H9 (cell line): Measurements from ENCODE around the gene SRF. TPM values are rescaled to one million over a fixed set of nuclear protein-coding genes. Genes with fewer than 3 reads are reported as not detected.

Experiments
- DNase-seq: peaks from one replicate; pipeline ENCODE4 v3.0.0-alpha.2; 2017
- H2AFZ ChIP-seq: one replicate; pipeline ENCODE4 v1.6.1; 2013; ENCODE audit warnings: mild to moderate bottlenecking, low read length, control low read depth, moderate library complexity
- H2AK5ac ChIP-seq: 2 replicates; pipeline ENCODE4 v1.6.1; 2013; ENCODE audit warnings: low read length, control low read depth, mixed read lengths; ENCODE audit not compliant: insufficient read length
- H2BK120ac ChIP-seq: one replicate; pipeline ENCODE4 v1.6.1; 2013; ENCODE audit warnings: low read depth, mild to moderate bottlenecking, low read length, control low read depth, inconsistent platforms; ENCODE audit not compliant: poor library complexity, severe bottlenecking
- H2BK12ac ChIP-seq: 2 replicates; pipeline ENCODE4 v1.6.1; 2013; ENCODE audit warnings: low read length, control low read depth, mixed read lengths, low read depth; ENCODE audit not compliant: insufficient read length
- H2BK15ac ChIP-seq: 2 replicates; pipeline ENCODE4 v1.6.1; 2013; ENCODE audit warnings: low read depth, low read length, control low read depth
- H2BK20ac ChIP-seq: one replicate; pipeline ENCODE4 v1.6.1; 2013; ENCODE audit warnings: low read depth, mild to moderate bottlenecking, low read length, control low read depth, inconsistent platforms; ENCODE audit not compliant: poor library complexity, severe bottlenecking
- H2BK5ac ChIP-seq: 2 replicates; pipeline ENCODE4 v1.6.1; 2013; ENCODE audit warnings: low read length, control low read depth, mixed read lengths; ENCODE audit not compliant: insufficient read length
- H3K14ac ChIP-seq: 2 replicates; pipeline ENCODE4 v1.6.1; 2013; ENCODE audit warnings: low read length, control low read depth; ENCODE audit not compliant: insufficient read depth
- H3K18ac ChIP-seq: 2 replicates; pipeline ENCODE4 v1.6.1; 2013; ENCODE audit warnings: low read depth, mild to moderate bottlenecking, mixed read lengths, low read length, control low read depth; ENCODE audit not compliant: insufficient read length
- H3K23ac ChIP-seq: 2 replicates; pipeline ENCODE4 v1.6.1; 2013; ENCODE audit warnings: low read length, control low read depth, mixed read lengths, low read depth; ENCODE audit not compliant: insufficient read length
- H3K23me2 ChIP-seq: 2 replicates; pipeline ENCODE4 v1.6.1; 2013; ENCODE audit warnings: low read depth, mild to moderate bottlenecking, mixed read lengths, low read length, control low read depth; ENCODE audit not compliant: insufficient read length, poor library complexity, severe bottlenecking
- H3K27ac ChIP-seq: 2 replicates; pipeline ENCODE4 v1.5.1; 2013; ENCODE audit warnings: low read length, control low read depth, mixed read lengths, low read depth; ENCODE audit not compliant: insufficient read length
- H3K27me3 ChIP-seq: 2 replicates; pipeline ENCODE4 v1.6.1; 2013; ENCODE audit warnings: low read length, control low read depth, inconsistent platforms; ENCODE audit not compliant: insufficient read depth
- H3K4ac ChIP-seq: 2 replicates; pipeline ENCODE4 v1.6.1; 2013; ENCODE audit warnings: low read depth, mild to moderate bottlenecking, control low read depth, inconsistent platforms, low read length, moderate library complexity
- H3K4me1 ChIP-seq: 2 replicates; pipeline ENCODE4 v1.6.1; 2013; ENCODE audit warnings: low read length, control low read depth, inconsistent platforms; ENCODE audit not compliant: insufficient read depth
- H3K4me2 ChIP-seq: 2 replicates; pipeline ENCODE4 v1.6.1; 2013; ENCODE audit warnings: low read length, control low read depth, mixed read lengths; ENCODE audit not compliant: insufficient read length, insufficient read depth
- H3K56ac ChIP-seq: 2 replicates; pipeline ENCODE4 v1.6.1; 2013; ENCODE audit warnings: low read depth, mild to moderate bottlenecking, mixed read lengths, low read length, control low read depth; ENCODE audit not compliant: insufficient read length
- H3K79me1 ChIP-seq: 2 replicates; pipeline ENCODE4 v1.6.1; 2013; ENCODE audit warnings: low read depth, mild to moderate bottlenecking, moderate library complexity, low read length, control low read depth, inconsistent platforms; ENCODE audit not compliant: insufficient read depth, poor library complexity, severe bottlenecking
- H3K79me2 ChIP-seq: 2 replicates; pipeline ENCODE4 v1.6.1; 2013; ENCODE audit warnings: low read length, control low read depth, inconsistent platforms; ENCODE audit not compliant: insufficient read depth
- H3K9ac ChIP-seq: 2 replicates; pipeline ENCODE4 v1.6.1; 2013; ENCODE audit warnings: low read length, control low read depth, mixed read lengths; ENCODE audit not compliant: insufficient read length; ENCODE audit errors: extremely low read depth
- H3K9me3 ChIP-seq: one replicate; pipeline ENCODE4 v1.6.1; 2013; ENCODE audit warnings: low read depth, low read length, inconsistent platforms; ENCODE audit not compliant: control insufficient read depth
- H3T11ph ChIP-seq: one replicate; pipeline ENCODE4 v1.6.1; 2013; ENCODE audit warnings: mild to moderate bottlenecking, low read length, control low read depth, inconsistent platforms
- H4K20me1 ChIP-seq: one replicate; pipeline ENCODE4 v1.6.1; 2013; ENCODE audit not compliant: control insufficient read depth, insufficient read length, insufficient read depth
- H4K5ac ChIP-seq: 2 replicates; pipeline ENCODE4 v1.6.1; 2013; ENCODE audit warnings: low read depth, mild to moderate bottlenecking, mixed read lengths, low read length, control low read depth; ENCODE audit not compliant: insufficient read length
- H4K8ac ChIP-seq: replicated peaks from 2 replicates; pipeline ENCODE4 v1.6.1; 2013; ENCODE audit warnings: low read length, control low read depth, mixed read lengths, low read depth; ENCODE audit not compliant: insufficient read length
- H4K91ac ChIP-seq: 2 replicates; pipeline ENCODE4 v1.6.1; 2013; ENCODE audit warnings: low read depth, mild to moderate bottlenecking, moderate library complexity, mixed read lengths, low read length, control low read depth; ENCODE audit not compliant: insufficient read length
- H3K27ac Mint-ChIP-seq, 3 experiments: 2 replicates in 2 of 3; 3 replicates in 1 of 3; pipeline ENCODE4 v1.8.0; 2020 to 2021; ENCODE audit warnings: mixed read lengths in 3 of 3, mild to moderate bottlenecking in 1 of 3, moderate library complexity in 1 of 3
- H3K27me3 Mint-ChIP-seq: 2 replicates; pipeline ENCODE4 v1.8.0; 2021; ENCODE audit warnings: low read depth, mild to moderate bottlenecking, moderate library complexity, mixed read lengths
- H3K36me3 Mint-ChIP-seq, 3 experiments: 2 replicates in 2 of 3; 3 replicates in 1 of 3; pipeline ENCODE4 v1.8.0; 2020 to 2021; ENCODE audit warnings: low read depth in 3 of 3, mixed read lengths in 3 of 3; ENCODE audit not compliant: insufficient read depth in 1 of 3
- H3K4me1 Mint-ChIP-seq, 2 experiments: 2 replicates each; pipeline ENCODE4 v1.8.0; 2020; ENCODE audit warnings: mixed read lengths in 2 of 2
- H3K4me3 Mint-ChIP-seq, 2 experiments: 2 replicates in 1 of 2; 3 replicates in 1 of 2; pipeline ENCODE4 v1.8.0; 2020 to 2021; ENCODE audit warnings: mild to moderate bottlenecking in 2 of 2, mixed read lengths in 2 of 2, moderate library complexity in 1 of 2
- H3K9me3 Mint-ChIP-seq, 2 experiments: 2 replicates in 1 of 2; 3 replicates in 1 of 2; pipeline ENCODE4 v1.8.0; 2020; ENCODE audit warnings: mild to moderate bottlenecking in 2 of 2, mixed read lengths in 2 of 2, moderate library complexity in 1 of 2
- CTCF ChIP-seq: fragments of 200-600 bp; sonication (generic); conservative IDR thresholded peaks from 3 replicates; pipeline ENCODE4 v1.8.0; 2021; ENCODE audit warnings: antibody characterized with exemption, mild to moderate bottlenecking
- WGBS: extraction: QIAGEN DNeasy Blood & Tissue Kit; methylation state at CpG from one replicate; pipeline ENCODE4 v1.1.7; 2013; ENCODE audit warnings: missing lambda C conversion rate, low lambda C conversion rate, mixed read lengths; ENCODE audit not compliant: insufficient read length; ENCODE audit errors: extremely low coverage; 5-methylcytosine and 5-hydroxymethylcytosine counted together
- total RNA-seq: library from RNA; stranded (reverse); gene quantifications from 2 replicates; pipeline ENCODE4 v1.2.1, GENCODE V29; 2021

SRF gene
- total RNA-seq, 1 experiment from 2014 or later: 57.5 TPM

GRCh38 chr6:43203029-43203717 is 32.1 kb downstream of the SRF start:
- no peaks in the 10 kb centered on the region; the same call in 1 of the 2 replicates for H3K27me3 Mint-ChIP-seq
- no peak overlapping the region for H2BK20ac ChIP-seq
- no peak overlapping the region for H2BK15ac ChIP-seq
- no peaks in the 10 kb centered on the region for H4K20me1 ChIP-seq
- no peak for DNase-seq
- H3K4me3 Mint-ChIP-seq: no peak overlapping the region
- H3K79me1 ChIP-seq: no peaks in the 10 kb centered on the region
- no peak overlapping the region for H4K5ac ChIP-seq
- no peaks in the 10 kb centered on the region for H3K79me2 ChIP-seq
- H2AFZ ChIP-seq: no peak overlapping the region
- WGBS: no CpG with 5 or more reads among the region's 17 CpGs
- TF ChIP-seq CTCF: no peak
- no peak overlapping the region for H3K27ac ChIP-seq
- H4K91ac ChIP-seq: no peak overlapping the region
- no peak overlapping the region for H2BK120ac ChIP-seq
- H3K27me3 ChIP-seq: no peaks in the 10 kb centered on the region
- H3K14ac ChIP-seq: no peak overlapping the region
- no peaks in the 10 kb centered on the region for H3K9me3 ChIP-seq
- no peaks in the 10 kb centered on the region for H3K23me2 ChIP-seq
- H3K23ac ChIP-seq: no peak overlapping the region
- no peak overlapping the region for H3K56ac ChIP-seq
- H2BK5ac ChIP-seq: no peak overlapping the region
- no peaks in the 10 kb centered on the region for H3K4me1 ChIP-seq
- no peak overlapping the region for H3T11ph ChIP-seq
- no peak overlapping the region for H4K8ac ChIP-seq
- no peak overlapping the region for H2AK5ac ChIP-seq
- H2BK12ac ChIP-seq: no peak overlapping the region
- no peak overlapping the region for H3K18ac ChIP-seq
- no peak overlapping the region for H3K4ac ChIP-seq
- H3K36me3 Mint-ChIP-seq: no peaks in the 10 kb centered on the region; a peak in 3 of 7 replicates
- H3K27ac Mint-ChIP-seq: no peak overlapping the region; a peak in 1 of 7 replicates
- H3K9ac ChIP-seq: no peak overlapping the region
- no peaks in the 10 kb centered on the region for H3K9me3 Mint-ChIP-seq
- H3K4me2 ChIP-seq: no peak overlapping the region
- H3K4me1 Mint-ChIP-seq: peaks cover 4 to 10% of the 10 kb centered on the region in 2 experiments; a peak in 3 of 4 replicates
